Measurements from ENCODE around the gene FAM204A. TPM values are rescaled to one million over a fixed set of nuclear protein-coding genes. Genes with fewer than 3 reads are reported as not detected.

FAM204A gene
- total RNA-seq, 1 donor from 2014 or later, result 60.2 TPM

- H3K4me3 ChIP-seq (ENCODE audit: insufficient read depth, low read depth, low read length), result no peak overlapping the region
- no peak overlapping the region for H3K27ac ChIP-seq (ENCODE audit: low read depth, low read length)
- H3K36me3 Mint-ChIP-seq (ENCODE audit: low read depth, unreplicated experiment), result peaks cover 7% of the 10 kb centered on the region
- DNase-seq (ENCODE audit: low read depth) (no peak), FAIRE-seq (no peak)
- H3K27ac Mint-ChIP-seq (ENCODE audit: unreplicated experiment), result no peak overlapping the region
- H3K9me3 ChIP-seq (ENCODE audit: insufficient read depth, low read depth, low read length), result no peaks in the 10 kb centered on the region
- peaks cover 7% of the 10 kb centered on the region for H3K9me3 Mint-ChIP-seq (ENCODE audit: unreplicated experiment)
- no peak overlapping the region for H3K4me3 Mint-ChIP-seq (ENCODE audit: unreplicated experiment)
- H3K27me3 ChIP-seq (ENCODE audit: insufficient read depth, low read length), result no peaks in the 10 kb centered on the region
- no peak overlapping the region for H3K4me2 ChIP-seq (ENCODE audit: low read length)
- no peaks in the 10 kb centered on the region for H3K4me1 Mint-ChIP-seq (ENCODE audit: low read depth, unreplicated experiment)
- no peaks in the 10 kb centered on the region for H3K27me3 Mint-ChIP-seq (ENCODE audit: low read depth, unreplicated experiment)
- H3K79me2 ChIP-seq (ENCODE audit: insufficient read depth, low read length), result no peaks in the 10 kb centered on the region
- TF ChIP-seq CTCF (IDR thresholded peaks at IDR 0.05; ENCODE audit: insufficient read depth, low read depth, low read length) (no peak), EZH2 (IDR thresholded peaks at IDR 0.05; ENCODE audit: insufficient read depth, low read length) (no peak)
- H3K36me3 ChIP-seq (ENCODE audit: insufficient read depth, low read length), result no peaks in the 10 kb centered on the region
- no peak overlapping the region for H2AFZ ChIP-seq (ENCODE audit: low read depth, low read length)
- no peaks in the 10 kb centered on the region for H3K4me1 ChIP-seq (ENCODE audit: insufficient read depth, low read length)
- no peaks in the 10 kb centered on the region for H4K20me1 ChIP-seq (ENCODE audit: insufficient read depth, low read length)
- no peak overlapping the region for H3K9ac ChIP-seq (ENCODE audit: low read length)
These were observed 41.8 kb downstream of the FAM204A start for GRCh38 chr10:118300320-118300719.

GRCh38 chr10:118298787-118299186, 43.3 kb downstream of the FAM204A start:
- Histone ChIP-seq H3K9ac (ENCODE audit: low read length) (no peak overlapping the region), H3K4me3 (ENCODE audit: insufficient read depth, low read depth, low read length) (no peak overlapping the region), H3K27me3 (ENCODE audit: insufficient read depth, low read length) (no peaks in the 10 kb centered on the region), H3K4me2 (ENCODE audit: low read length) (no peak overlapping the region), H4K20me1 (ENCODE audit: insufficient read depth, low read length) (no peaks in the 10 kb centered on the region), H3K79me2 (ENCODE audit: insufficient read depth, low read length) (no peaks in the 10 kb centered on the region), H3K4me1 (ENCODE audit: insufficient read depth, low read length) (no peaks in the 10 kb centered on the region), H3K9me3 (ENCODE audit: insufficient read depth, low read depth, low read length) (no peaks in the 10 kb centered on the region), H2AFZ (ENCODE audit: low read depth, low read length) (no peak overlapping the region), H3K27ac (ENCODE audit: low read depth, low read length) (no peak overlapping the region), H3K36me3 (ENCODE audit: insufficient read depth, low read length) (no peaks in the 10 kb centered on the region)
- Mint-ChIP-seq H3K36me3 (ENCODE audit: low read depth, unreplicated experiment) (peaks cover 4% of the 10 kb centered on the region), H3K27me3 (ENCODE audit: low read depth, unreplicated experiment) (no peaks in the 10 kb centered on the region), H3K4me3 (ENCODE audit: unreplicated experiment) (no peak overlapping the region), H3K4me1 (ENCODE audit: low read depth, unreplicated experiment) (no peaks in the 10 kb centered on the region), H3K27ac (ENCODE audit: unreplicated experiment) (no peak overlapping the region), H3K9me3 (ENCODE audit: unreplicated experiment) (peaks cover 4% of the 10 kb centered on the region)
- FAIRE-seq (no peak), DNase-seq (ENCODE audit: low read depth) (no peak)
- no peak for TF ChIP-seq CTCF (IDR thresholded peaks at IDR 0.05; ENCODE audit: insufficient read depth, low read depth, low read length)
- no peak for TF ChIP-seq EZH2 (IDR thresholded peaks at IDR 0.05; ENCODE audit: insufficient read depth, low read length)

GRCh38 chr10:118291122-118291521, 51.0 kb downstream of the FAM204A start:
- Histone ChIP-seq H3K79me2 (ENCODE audit: insufficient read depth, low read length) (no peaks in the 10 kb centered on the region), H2AFZ (ENCODE audit: low read depth, low read length) (no peak overlapping the region), H3K9me3 (ENCODE audit: insufficient read depth, low read depth, low read length) (no peaks in the 10 kb centered on the region), H3K9ac (ENCODE audit: low read length) (no peak overlapping the region), H3K27ac (ENCODE audit: low read depth, low read length) (no peak overlapping the region), H3K36me3 (ENCODE audit: insufficient read depth, low read length) (no peaks in the 10 kb centered on the region), H3K4me1 (ENCODE audit: insufficient read depth, low read length) (no peaks in the 10 kb centered on the region), H3K4me3 (ENCODE audit: insufficient read depth, low read depth, low read length) (no peak overlapping the region), H4K20me1 (ENCODE audit: insufficient read depth, low read length) (no peaks in the 10 kb centered on the region), H3K27me3 (ENCODE audit: insufficient read depth, low read length) (no peaks in the 10 kb centered on the region), H3K4me2 (ENCODE audit: low read length) (no peak overlapping the region)
- Mint-ChIP-seq H3K27me3 (ENCODE audit: low read depth, unreplicated experiment) (no peaks in the 10 kb centered on the region), H3K9me3 (ENCODE audit: unreplicated experiment) (peaks cover 3% of the 10 kb centered on the region), H3K4me1 (ENCODE audit: low read depth, unreplicated experiment) (no peaks in the 10 kb centered on the region), H3K27ac (ENCODE audit: unreplicated experiment) (no peak overlapping the region), H3K36me3 (ENCODE audit: low read depth, unreplicated experiment) (peaks cover 1% of the 10 kb centered on the region), H3K4me3 (ENCODE audit: unreplicated experiment) (no peak overlapping the region)
- FAIRE-seq (no peak), DNase-seq (ENCODE audit: low read depth) (no peak)
- TF ChIP-seq CTCF (IDR thresholded peaks at IDR 0.05; ENCODE audit: insufficient read depth, low read depth, low read length), result no peak

All from astrocyte (in vitro differentiated cells and primary cell).